Activated CD4-positive, alpha-beta T cell treated with anti-CD3 and anti-CD28 coated beads, Interleukin-2, amount 50 U/mL, for 4 hours (primary cell): ENCODE measurements around the gene BRME1.
A peak's percentile ranks its signal among the peaks of the same experiment; 100 is the strongest.

Source experiments
- DNase-seq, 2 experiments: peaks; one replicate each; pipeline ENCODE4 v3.0.0-alpha.2; 2020

BRME1 gene

GRCh38 chr19:13844130-13844631 lies 61.7 kb downstream of the BRME1 start:
- no peak for DNase-seq

DNA sequence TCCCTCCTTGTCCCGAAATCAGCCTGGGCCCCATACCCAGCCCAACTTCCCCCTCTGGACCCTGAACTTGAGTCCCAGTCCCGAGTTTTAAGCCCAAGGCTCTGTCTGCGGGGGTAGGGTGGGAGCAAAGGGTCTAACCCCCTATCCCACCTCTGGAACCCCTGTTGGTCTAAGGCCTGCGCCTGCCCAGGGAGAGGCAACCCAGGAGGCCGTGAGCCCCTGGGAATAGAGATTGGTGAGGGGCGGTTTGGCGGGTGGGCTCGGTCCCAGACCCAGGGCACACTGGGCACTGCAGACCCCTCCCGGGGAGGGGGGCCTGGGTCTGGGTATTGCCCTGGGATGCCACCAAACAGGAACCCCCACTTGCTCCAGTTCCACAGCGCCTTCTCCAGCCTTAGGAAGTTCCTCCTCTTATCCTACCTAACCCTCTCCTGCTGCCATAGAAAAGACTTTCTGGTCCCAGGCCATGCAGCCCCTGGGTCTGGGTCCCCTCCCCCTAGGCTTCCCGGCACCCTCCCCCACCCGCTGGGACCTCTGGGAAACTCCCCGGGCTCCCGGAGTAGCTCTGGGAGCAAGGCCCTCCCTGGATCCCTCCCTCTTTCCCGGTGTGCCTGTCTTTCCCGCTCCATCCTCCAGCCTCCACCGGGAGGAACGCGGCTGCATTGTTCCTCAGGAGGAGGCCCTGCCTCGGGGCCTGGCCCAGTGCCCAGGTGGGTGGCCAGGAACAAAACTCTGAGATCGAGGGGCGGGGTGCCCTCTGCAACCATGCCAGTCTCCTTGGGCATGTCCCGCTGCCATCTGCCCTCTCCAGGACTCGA lies 62.6 kb downstream of the BRME1 start:
- DNase-seq = no peak

GRCh38 chr19:13842291-13843103 lies 63.4 kb downstream of the BRME1 start:
- peak in 1 of 2 experiments; percentile 50 for DNase-seq

- DNase-seq = no peak
These were observed 64.0 kb downstream of the BRME1 start for GRCh38 chr19:13841962-13842290.

DNA sequence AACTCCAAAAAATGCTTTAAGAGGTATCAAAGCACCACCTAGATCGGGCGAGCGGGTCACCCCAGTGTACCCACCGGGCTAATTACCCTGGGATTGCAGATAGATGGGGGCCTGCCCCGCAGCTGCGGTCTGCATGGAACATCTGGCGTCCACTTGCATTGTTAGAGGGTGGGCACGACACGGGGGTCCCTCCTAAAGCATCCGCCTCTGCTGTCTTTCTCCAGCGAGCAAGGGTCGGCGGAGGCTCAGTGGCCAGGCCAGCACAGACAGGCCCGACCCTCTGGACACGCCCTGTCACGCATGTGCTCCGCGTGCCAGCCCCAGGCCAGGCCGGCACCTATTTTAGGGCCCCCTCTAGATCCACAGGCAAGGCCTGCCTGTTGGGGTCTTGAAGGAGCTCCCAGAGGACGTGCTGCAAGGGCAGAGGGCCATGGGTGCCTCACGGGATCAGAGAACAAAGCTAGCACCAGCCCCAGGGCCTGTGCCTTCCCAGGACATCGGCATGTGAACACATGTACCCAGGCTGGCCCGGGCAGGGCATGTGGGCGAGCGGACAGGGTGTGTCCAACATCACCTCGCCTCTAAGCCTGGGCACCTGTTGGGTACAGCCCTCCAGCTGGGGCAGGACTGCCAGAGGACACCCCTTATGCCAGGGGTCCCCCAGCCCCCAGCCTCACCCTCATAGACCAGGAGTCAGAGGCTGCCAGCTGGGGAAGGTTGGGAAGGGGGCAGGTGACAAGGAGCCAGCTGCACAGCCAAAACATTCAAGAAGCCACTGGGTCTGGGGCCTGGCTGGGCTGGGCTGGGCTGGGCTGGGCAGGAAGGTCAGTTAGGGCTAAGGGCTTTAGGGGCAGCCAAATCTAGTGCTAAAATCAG lies 64.6 kb downstream of the BRME1 start:
- no peak for DNase-seq

DNA sequence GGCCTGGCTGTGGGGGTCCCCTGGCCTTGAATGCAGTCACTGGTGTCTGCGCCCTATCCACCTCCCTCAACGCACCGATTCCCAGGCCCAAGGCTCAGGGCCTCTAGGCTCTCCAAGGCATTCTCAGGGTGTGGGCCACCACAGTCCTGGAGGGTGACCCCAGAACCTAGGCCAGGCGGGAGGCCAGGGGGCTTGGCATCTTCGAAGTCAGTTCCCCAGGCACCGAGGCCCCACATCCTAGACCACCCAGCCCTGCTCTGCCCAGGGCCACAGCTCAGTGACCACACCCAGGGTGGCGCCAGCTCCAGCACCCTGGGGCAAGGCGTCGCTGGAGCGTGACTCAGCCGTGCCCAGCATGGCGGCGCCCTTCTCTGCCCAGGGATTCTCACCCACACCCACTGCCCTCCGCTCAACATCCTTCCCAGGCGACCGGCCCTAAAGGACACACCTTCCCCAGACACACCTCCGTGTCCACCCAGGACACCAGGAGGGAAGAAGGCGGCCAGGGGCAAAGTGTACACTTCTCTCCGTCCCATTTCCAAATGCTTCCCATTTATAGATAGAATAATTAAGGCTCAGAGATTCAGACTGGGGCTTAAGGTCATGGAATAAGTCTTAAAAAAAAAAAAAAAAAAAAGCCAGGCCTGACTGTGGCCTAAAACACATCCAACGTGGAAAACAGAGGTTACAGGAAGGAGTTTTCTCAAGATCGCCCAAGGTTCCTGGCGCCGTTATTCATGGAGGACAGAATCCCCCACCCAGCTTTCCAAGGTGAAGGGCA lies 65.4 kb downstream of the BRME1 start:
- DNase-seq = no peak

DNA sequence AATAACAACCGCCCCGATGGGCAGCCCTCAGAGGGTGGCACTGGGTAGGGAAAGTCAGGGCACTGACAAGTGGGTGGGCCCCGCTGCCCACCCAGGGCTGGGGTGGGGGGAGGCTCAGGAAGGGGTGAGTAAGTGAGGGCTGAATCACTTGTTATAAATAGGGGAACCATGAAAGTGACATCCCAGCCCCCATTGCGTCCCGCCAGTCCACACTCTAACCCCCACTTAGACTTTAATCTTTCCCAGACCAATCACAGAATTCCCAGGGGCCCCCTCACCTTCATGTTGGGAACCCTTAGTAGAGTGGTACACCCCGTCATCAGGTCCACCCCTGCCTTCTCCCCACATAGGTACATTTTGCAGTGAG lies 66.0 kb downstream of the BRME1 start:
- peak in 1 of 2 experiments; percentile 58 for DNase-seq

- DNase-seq = peak; percentile 85 to 89
These were observed 66.6 kb downstream of the BRME1 start for GRCh38 chr19:13839130-13839937.

GRCh38 chr19:13838435-13839129 lies 67.3 kb downstream of the BRME1 start:
- DNase-seq = no peak

DNA sequence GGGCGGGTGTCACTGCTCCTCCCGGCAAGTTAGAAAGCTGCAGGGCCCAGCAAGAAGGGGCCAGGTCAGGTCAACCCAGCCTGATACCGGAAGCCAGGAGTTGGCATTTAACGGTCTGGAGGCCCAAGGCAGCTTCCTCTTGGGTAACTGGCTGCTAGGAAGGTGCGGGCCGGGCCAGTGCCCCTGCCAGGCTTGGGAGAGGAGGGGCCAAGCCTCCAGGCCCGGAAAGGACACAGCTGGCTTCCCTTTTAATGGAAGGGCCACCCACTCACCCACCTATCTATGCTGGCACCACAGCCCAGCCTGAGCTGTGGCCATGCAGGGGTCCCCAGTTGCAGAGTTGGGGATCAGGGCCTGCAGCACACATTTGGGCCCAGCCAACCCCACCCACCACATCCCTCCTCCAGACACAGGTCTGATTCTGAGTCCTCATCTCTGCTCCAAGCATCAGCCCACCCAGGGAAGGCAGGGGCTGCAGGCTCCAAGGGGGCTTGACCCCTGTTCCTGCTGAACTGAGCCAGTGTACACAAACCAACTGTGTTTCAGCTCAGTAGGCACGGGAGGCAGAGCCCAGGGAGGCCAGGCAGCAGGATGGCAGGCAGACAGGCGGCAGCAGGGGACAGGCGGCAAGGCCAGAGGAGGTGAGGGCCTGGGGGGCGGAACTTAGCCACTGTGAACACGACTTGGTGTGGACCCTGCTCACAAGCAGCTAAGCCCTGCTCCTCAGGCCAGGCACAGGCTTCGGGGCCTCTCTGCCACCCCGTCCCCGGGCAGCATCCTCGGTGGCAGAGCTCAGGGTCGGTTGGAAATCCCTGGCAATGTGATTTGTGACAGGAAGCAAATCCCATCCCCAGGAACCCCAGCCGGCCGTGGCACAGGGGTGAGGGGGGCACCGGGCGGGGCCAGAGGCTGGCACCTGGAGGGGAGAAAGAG lies 69.9 kb downstream of the BRME1 start:
- DNase-seq = no peak

DNA sequence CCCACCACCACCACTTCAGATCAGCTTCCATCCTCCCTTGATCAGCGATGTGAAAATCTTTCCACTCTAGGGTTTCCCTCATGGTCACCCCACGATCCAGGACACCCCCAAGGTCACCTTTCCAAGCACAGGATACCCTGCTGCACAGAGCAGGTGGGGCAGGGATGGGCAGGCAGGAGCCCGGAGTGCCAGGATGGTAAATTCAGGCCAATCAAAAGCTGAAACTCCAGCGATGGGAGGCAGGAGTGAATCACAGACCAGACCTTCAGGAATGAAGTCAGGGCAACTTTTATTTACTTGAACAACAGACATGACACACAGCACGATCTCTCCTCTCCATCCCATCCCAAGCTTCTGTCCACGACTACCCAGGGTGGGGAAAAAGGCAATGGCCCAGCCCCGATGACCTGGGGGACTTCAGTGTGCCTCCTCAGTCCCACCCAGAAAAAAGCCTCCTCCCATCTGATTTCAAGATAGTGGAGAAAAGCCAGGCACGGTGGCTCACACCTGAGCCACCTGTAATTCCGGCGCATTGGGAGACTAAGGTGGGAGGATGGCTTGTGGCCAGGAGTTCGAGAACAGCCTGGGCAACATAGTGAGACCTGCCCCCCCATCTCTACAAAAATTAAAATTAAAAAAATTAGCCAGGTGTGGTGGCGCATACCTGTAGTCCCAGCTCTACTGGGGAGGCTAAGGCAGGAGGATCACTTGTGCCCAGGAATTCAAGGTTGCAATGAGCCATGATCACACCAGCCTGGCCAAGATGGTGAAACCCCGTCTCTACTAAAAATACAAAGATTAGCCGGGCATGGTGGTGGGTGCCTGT lies 71.5 kb downstream of the BRME1 start:
- no peak for DNase-seq

- peak; percentile 89 to 90 for DNase-seq
These were observed 72.3 kb downstream of the BRME1 start for GRCh38 chr19:13833330-13834243.
